ENCODE results near the gene PITX3. TPM values are rescaled to one million over a fixed set of nuclear protein-coding genes. Genes with fewer than 3 reads are reported as not detected.

Gene PITX3
- total and polyA plus RNA-seq, 2 experiments from 2014 or later, result 0.34 TPM; not detected in 1

DNA sequence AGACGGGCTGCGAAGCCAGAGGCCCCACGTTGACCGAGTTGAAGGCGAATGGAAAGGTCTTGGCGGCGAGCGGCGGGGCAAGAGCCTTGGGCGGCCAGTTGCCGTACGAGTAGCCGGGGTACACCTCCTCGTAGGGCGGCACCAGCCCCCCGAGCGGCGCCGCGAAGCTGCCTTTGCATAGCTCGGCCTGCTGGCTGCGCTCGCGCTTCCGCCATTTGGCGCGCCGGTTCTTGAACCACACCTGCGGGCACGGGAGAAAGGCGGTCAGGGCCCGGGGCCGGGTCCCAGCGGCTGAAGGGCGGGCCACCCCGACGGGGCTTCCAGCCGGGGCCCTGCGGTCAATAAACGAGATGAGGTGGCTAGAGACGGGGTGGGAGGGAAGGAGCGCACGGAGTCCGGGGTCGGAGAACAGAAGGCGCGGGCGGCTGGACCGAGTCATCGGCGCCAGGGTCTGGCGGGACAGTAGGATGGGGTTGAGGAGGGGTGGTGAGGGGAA lies 10.4 kb downstream of the PITX3 start:
- Histone ChIP-seq H3K27me3 (ENCODE audit: insufficient read depth) (peaks cover 95% of the 10 kb centered on the region), H4K20me1 (replicated peaks; ENCODE audit: insufficient read depth) (0 out of 2 replicates have a peak, but pooled peaks cover 10% of the 10 kb centered on the region), H3K4me3 (peak overlapping the region; percentile 72), H3K79me2 (replicated peaks; ENCODE audit: insufficient read depth) (no peaks in the 10 kb centered on the region), H3K27ac (ENCODE audit: low read depth) (no peak overlapping the region), H3K36me3 (ENCODE audit: insufficient read depth) (no peaks in the 10 kb centered on the region), H3F3A (replicated peaks; ENCODE audit: low read depth) (peaks cover 5% of the 10 kb centered on the region), H3K9me2 (ENCODE audit: insufficient read depth) (no peaks in the 10 kb centered on the region), H2AFZ (peak overlapping the region; percentile 95), H3K4me2 (peak overlapping the region; percentile 90), H3K4me1 (ENCODE audit: insufficient read depth) (peaks cover 4% of the 10 kb centered on the region; the same call in 1 of the 2 replicates)
- H3K4me3 Mint-ChIP-seq, result peak overlapping the region; percentile 70
- no peaks in the 10 kb centered on the region for H3K36me3 Mint-ChIP-seq (ENCODE audit: low read depth)
- DNase-seq (ENCODE audit: low spot score) (peak; percentile 87), ATAC-seq (peak; percentile 26)
- TF ChIP-seq EZH2 (IDR thresholded peaks at IDR 0.05; ENCODE audit: low read depth, unreplicated experiment), result peak; percentile 81
- no peak for TF ChIP-seq CREB1 (CRISPR knock-in tag; IDR thresholded peaks at IDR 0.05; ENCODE audit: low read depth)
- no peak for TF ChIP-seq NANOG (IDR thresholded peaks at IDR 0.05; ENCODE audit: borderline replicate concordance)
- TF ChIP-seq, protein P1, sequence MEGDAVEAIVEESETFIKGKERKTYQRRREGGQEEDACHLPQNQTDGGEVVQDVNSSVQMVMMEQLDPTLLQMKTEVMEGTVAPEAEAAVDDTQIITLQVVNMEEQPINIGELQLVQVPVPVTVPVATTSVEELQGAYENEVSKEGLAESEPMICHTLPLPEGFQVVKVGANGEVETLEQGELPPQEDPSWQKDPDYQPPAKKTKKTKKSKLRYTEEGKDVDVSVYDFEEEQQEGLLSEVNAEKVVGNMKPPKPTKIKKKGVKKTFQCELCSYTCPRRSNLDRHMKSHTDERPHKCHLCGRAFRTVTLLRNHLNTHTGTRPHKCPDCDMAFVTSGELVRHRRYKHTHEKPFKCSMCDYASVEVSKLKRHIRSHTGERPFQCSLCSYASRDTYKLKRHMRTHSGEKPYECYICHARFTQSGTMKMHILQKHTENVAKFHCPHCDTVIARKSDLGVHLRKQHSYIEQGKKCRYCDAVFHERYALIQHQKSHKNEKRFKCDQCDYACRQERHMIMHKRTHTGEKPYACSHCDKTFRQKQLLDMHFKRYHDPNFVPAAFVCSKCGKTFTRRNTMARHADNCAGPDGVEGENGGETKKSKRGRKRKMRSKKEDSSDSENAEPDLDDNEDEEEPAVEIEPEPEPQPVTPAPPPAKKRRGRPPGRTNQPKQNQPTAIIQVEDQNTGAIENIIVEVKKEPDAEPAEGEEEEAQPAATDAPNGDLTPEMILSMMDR (conservative IDR thresholded peaks at IDR 0.05; ENCODE audit: low read depth in 2 of 2), result peak; percentile 41 to 57
- TF ChIP-seq, protein P2, sequence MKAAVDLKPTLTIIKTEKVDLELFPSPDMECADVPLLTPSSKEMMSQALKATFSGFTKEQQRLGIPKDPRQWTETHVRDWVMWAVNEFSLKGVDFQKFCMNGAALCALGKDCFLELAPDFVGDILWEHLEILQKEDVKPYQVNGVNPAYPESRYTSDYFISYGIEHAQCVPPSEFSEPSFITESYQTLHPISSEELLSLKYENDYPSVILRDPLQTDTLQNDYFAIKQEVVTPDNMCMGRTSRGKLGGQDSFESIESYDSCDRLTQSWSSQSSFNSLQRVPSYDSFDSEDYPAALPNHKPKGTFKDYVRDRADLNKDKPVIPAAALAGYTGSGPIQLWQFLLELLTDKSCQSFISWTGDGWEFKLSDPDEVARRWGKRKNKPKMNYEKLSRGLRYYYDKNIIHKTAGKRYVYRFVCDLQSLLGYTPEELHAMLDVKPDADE (IDR thresholded peaks at IDR 0.05), result no peak
- no peak for TF ChIP-seq STAT1 (IDR thresholded peaks at IDR 0.05; ENCODE audit: unreplicated experiment)
- no peak for TF ChIP-seq POLR2AphosphoS5 (IDR thresholded peaks at IDR 0.05; ENCODE audit: low read depth)
- no peak for TF ChIP-seq ZNF114 (CRISPR knock-in tag; IDR thresholded peaks at IDR 0.05)
- H3K27ac Mint-ChIP-seq, result no peak overlapping the region
- H3K4me1 Mint-ChIP-seq, result peaks cover 8% of the 10 kb centered on the region
- H3K9me3 Mint-ChIP-seq, result peaks cover 2% of the 10 kb centered on the region; the same call in 1 of the 3 replicates
- H3K27me3 Mint-ChIP-seq (ENCODE audit: insufficient read depth, low read depth, poor library complexity), result peaks cover 95% of the 10 kb centered on the region

DNA sequence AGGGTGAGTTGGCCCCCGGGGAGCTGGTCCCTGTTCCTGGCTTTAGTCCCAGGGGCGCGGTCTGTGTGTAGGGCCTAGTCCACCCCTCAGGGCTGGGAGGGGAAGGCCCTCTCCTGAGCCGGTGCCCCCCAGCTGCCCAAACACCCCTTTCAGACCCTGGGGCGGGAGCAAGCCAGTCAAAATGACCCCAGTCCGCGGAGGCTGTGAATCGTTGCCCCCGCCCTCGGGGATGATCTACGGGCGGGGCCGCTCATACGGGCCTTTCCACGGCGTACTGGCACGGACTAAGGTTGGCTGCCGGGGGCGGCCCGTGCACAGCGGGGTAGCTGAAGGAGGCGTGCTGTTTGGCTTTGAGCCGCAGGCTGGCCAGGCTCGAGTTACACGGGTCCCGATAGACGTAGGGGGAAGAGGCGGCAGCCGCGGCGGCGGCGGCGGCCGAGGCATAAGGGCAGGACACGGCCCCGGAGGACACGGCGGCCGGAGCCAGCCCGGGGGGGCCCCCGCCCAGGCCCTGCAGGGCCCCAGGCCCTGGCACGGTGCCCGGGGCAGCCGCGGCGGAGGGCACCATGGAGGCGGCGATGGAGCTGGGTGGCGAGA lies 10.9 kb downstream of the PITX3 start:
- H3K36me3 ChIP-seq (ENCODE audit: insufficient read depth), result no peaks in the 10 kb centered on the region
- Mint-ChIP-seq H3K4me3 (peak overlapping the region; percentile 70), H3K4me1 (peaks cover 13% of the 10 kb centered on the region), H3K27ac (no peak overlapping the region), H3K27me3 (ENCODE audit: insufficient read depth, low read depth, poor library complexity) (peaks cover 95% of the 10 kb centered on the region), H3K36me3 (ENCODE audit: low read depth) (no peaks in the 10 kb centered on the region), H3K9me3 (peaks cover 2% of the 10 kb centered on the region; the same call in 1 of the 3 replicates)
- peak overlapping the region; percentile 90 for H3K4me2 ChIP-seq
- peak; percentile 90 for DNase-seq (ENCODE audit: low spot score)
- no peaks in the 10 kb centered on the region for H3K79me2 ChIP-seq (replicated peaks; ENCODE audit: insufficient read depth)
- H4K20me1 ChIP-seq (replicated peaks; ENCODE audit: insufficient read depth), result 0 out of 2 replicates have a peak, but pooled peaks cover 10% of the 10 kb centered on the region
- ATAC-seq, result peak; percentile 62
- peaks cover 4% of the 10 kb centered on the region; the same call in 1 of the 2 replicates for H3K4me1 ChIP-seq (ENCODE audit: insufficient read depth)
- no peak overlapping the region for H3K27ac ChIP-seq (ENCODE audit: low read depth)
- peak overlapping the region; percentile 95 for H2AFZ ChIP-seq
- peak overlapping the region; percentile 72 for H3K4me3 ChIP-seq
- peaks cover 5% of the 10 kb centered on the region for H3F3A ChIP-seq (replicated peaks; ENCODE audit: low read depth)
- H3K27me3 ChIP-seq (ENCODE audit: insufficient read depth), result peaks cover 95% of the 10 kb centered on the region
- H3K9me2 ChIP-seq (ENCODE audit: insufficient read depth), result no peaks in the 10 kb centered on the region
- TF ChIP-seq ZNF331 (CRISPR knock-in tag; IDR thresholded peaks at IDR 0.05; ENCODE audit: low read depth), result no peak
- TF ChIP-seq EZH2 (IDR thresholded peaks at IDR 0.05; ENCODE audit: low read depth, unreplicated experiment), result no peak
- TF ChIP-seq JUNB (IDR thresholded peaks at IDR 0.05; ENCODE audit: unreplicated experiment), result no peak
- TF ChIP-seq, protein P3, sequence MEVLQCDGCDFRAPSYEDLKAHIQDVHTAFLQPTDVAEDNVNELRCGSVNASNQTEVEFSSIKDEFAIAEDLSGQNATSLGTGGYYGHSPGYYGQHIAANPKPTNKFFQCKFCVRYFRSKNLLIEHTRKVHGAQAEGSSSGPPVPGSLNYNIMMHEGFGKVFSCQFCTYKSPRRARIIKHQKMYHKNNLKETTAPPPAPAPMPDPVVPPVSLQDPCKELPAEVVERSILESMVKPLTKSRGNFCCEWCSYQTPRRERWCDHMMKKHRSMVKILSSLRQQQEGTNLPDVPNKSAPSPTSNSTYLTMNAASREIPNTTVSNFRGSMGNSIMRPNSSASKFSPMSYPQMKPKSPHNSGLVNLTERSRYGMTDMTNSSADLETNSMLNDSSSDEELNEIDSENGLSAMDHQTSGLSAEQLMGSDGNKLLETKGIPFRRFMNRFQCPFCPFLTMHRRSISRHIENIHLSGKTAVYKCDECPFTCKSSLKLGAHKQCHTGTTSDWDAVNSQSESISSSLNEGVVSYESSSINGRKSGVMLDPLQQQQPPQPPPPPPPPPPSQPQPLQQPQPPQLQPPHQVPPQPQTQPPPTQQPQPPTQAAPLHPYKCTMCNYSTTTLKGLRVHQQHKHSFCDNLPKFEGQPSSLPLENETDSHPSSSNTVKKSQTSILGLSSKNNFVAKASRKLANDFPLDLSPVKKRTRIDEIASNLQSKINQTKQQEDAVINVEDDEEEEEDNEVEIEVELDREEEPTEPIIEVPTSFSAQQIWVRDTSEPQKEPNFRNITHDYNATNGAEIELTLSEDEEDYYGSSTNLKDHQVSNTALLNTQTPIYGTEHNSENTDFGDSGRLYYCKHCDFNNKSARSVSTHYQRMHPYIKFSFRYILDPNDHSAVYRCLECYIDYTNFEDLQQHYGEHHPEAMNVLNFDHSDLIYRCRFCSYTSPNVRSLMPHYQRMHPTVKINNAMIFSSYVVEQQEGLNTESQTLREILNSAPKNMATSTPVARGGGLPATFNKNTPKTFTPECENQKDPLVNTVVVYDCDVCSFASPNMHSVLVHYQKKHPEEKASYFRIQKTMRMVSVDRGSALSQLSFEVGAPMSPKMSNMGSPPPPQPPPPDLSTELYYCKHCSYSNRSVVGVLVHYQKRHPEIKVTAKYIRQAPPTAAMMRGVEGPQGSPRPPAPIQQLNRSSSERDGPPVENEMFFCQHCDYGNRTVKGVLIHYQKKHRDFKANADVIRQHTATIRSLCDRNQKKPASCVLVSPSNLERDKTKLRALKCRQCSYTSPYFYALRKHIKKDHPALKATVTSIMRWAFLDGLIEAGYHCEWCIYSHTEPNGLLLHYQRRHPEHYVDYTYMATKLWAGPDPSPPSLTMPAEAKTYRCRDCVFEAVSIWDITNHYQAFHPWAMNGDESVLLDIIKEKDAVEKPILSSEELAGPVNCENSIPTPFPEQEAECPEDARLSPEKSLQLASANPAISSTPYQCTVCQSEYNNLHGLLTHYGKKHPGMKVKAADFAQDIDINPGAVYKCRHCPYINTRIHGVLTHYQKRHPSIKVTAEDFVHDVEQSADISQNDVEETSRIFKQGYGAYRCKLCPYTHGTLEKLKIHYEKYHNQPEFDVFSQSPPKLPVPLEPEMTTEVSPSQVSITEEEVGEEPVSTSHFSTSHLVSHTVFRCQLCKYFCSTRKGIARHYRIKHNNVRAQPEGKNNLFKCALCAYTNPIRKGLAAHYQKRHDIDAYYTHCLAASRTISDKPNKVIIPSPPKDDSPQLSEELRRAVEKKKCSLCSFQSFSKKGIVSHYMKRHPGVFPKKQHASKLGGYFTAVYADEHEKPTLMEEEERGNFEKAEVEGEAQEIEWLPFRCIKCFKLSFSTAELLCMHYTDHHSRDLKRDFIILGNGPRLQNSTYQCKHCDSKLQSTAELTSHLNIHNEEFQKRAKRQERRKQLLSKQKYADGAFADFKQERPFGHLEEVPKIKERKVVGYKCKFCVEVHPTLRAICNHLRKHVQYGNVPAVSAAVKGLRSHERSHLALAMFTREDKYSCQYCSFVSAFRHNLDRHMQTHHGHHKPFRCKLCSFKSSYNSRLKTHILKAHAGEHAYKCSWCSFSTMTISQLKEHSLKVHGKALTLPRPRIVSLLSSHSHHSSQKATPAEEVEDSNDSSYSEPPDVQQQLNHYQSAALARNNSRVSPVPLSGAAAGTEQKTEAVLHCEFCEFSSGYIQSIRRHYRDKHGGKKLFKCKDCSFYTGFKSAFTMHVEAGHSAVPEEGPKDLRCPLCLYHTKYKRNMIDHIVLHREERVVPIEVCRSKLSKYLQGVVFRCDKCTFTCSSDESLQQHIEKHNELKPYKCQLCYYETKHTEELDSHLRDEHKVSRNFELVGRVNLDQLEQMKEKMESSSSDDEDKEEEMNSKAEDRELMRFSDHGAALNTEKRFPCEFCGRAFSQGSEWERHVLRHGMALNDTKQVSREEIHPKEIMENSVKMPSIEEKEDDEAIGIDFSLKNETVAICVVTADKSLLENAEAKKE (CRISPR knock-in tag; IDR thresholded peaks at IDR 0.05), result no peak
- TF ChIP-seq EZH2phosphoT487 (IDR thresholded peaks at IDR 0.05; ENCODE audit: unreplicated experiment), result no peak
- TF ChIP-seq STAT1 (IDR thresholded peaks at IDR 0.05; ENCODE audit: unreplicated experiment), result no peak
